B cell (primary cell): ENCODE measurements around the gene ATCAY. TPM values are rescaled to one million over a fixed set of nuclear protein-coding genes. Genes with fewer than 3 reads are reported as not detected.

Experiments used
- ATAC-seq: fragments of 200-7000 bp; cut with Tn5 transposase; one replicate; pipeline ENCODE4 v1.10.0; 2021; ENCODE audit warnings: low read depth, mild to moderate bottlenecking, moderate number of reproducible peaks, moderate library complexity
- CTCF ChIA-PET: fragments of 350-600 bp; sonication (Branson Sonifier 250); formaldehyde crosslinking; loops from one replicate; lab custom pipeline; 2021; ENCODE audit warnings: antibody characterized with exemption, inconsistent platforms; lab: Charles Lee
- POLR2A ChIA-PET: fragments of 350-600 bp; sonication (Branson Sonifier 250); formaldehyde crosslinking; loops from one replicate; lab custom pipeline; 2021; ENCODE audit warnings: antibody characterized with exemption; lab: Charles Lee
- DNase-seq: peaks from one replicate; pipeline ENCODE4 v3.0.0; 2013
- H2AFZ ChIP-seq: 2 replicates; pipeline ENCODE4 v1.6.1; 2012; ENCODE audit warnings: mild to moderate bottlenecking, low read depth, low read length; ENCODE audit not compliant: insufficient read depth, poor library complexity, severe bottlenecking
- H3K27ac ChIP-seq, 2 donors: 1 replicate in 1 of 2; 2 replicates in 1 of 2; pipeline ENCODE4 v1.5.1; 2012 to 2013; ENCODE audit warnings: low read length in 2 of 2, mild to moderate bottlenecking in 2 of 2, moderate library complexity in 1 of 2
- H3K27me3 ChIP-seq, 4 experiments: fragments of 200-600 bp in 1 of 4; sonication (generic) in 1 of 4; replicated peaks in 1 of 4; 1 replicate in 2 of 4; 2 replicates in 2 of 4; pipeline versions ENCODE4 v1.6.1 to v1.7.0; 2013 to 2016; ENCODE audit warnings: low read length in 3 of 4, mild to moderate bottlenecking in 2 of 4, mixed read lengths in 1 of 4, moderate library complexity in 1 of 4; ENCODE audit not compliant: insufficient read depth in 4 of 4, control insufficient read depth in 3 of 4; ENCODE audit errors: control extremely low read depth in 1 of 4
- H3K36me3 ChIP-seq, 2 experiments: replicated peaks in 1 of 2; 1 replicate in 1 of 2; 2 replicates in 1 of 2; pipeline versions ENCODE4 v1.6.1 to v1.7.1; 2013; ENCODE audit warnings: low read length in 1 of 2; ENCODE audit not compliant: insufficient read depth in 2 of 2, control insufficient read depth in 1 of 2; ENCODE audit errors: control extremely low read depth in 1 of 2, extremely low read depth in 1 of 2
- H3K4me1 ChIP-seq, 2 donors: fragments of 200-600 bp in 1 of 2; sonication (generic) in 1 of 2; 1 replicate in 1 of 2; 2 replicates in 1 of 2; pipeline versions ENCODE4 v1.5.1 to v1.6.1; 2013 to 2017; ENCODE audit warnings: low read length in 2 of 2; ENCODE audit not compliant: control insufficient read depth in 2 of 2, insufficient read depth in 2 of 2
- H3K4me2 ChIP-seq: replicated peaks from 2 replicates; pipeline ENCODE3; 2012; ENCODE audit warnings: mild to moderate bottlenecking, low read depth, low read length; ENCODE audit not compliant: poor library complexity, severe bottlenecking
- H3K4me3 ChIP-seq, 5 experiments: fragments of 200-600 bp in 1 of 5; sonication (generic) in 1 of 5; 1 replicate in 3 of 5; 2 replicates in 2 of 5; pipeline versions ENCODE4 v1.5.1 to v1.7.0; 2011 to 2016; ENCODE audit warnings: low read length in 4 of 5, mild to moderate bottlenecking in 4 of 5, low read depth in 2 of 5, control low read depth in 1 of 5, moderate library complexity in 1 of 5; ENCODE audit not compliant: insufficient read depth in 1 of 5; ENCODE audit errors: control extremely low read depth in 1 of 5, extremely low read depth in 1 of 5
- H3K79me2 ChIP-seq: fragments of 200-600 bp; sonication (generic); one replicate; pipeline ENCODE4 v1.6.0; 2016; ENCODE audit warnings: low read length; ENCODE audit not compliant: control insufficient read depth, insufficient read depth
- H3K9ac ChIP-seq: fragments of 200-600 bp; sonication (generic); 2 replicates; pipeline ENCODE4 v1.6.1; 2017; ENCODE audit warnings: mild to moderate bottlenecking, low read length, moderate library complexity
- H3K9me3 ChIP-seq, 3 donors: one replicate each; pipeline versions ENCODE4 v1.6.1 to v1.7.1; 2013; ENCODE audit warnings: low read length in 2 of 3; ENCODE audit not compliant: control insufficient read depth in 2 of 3, insufficient read depth in 1 of 3; ENCODE audit errors: control extremely low read depth in 1 of 3
- H4K20me1 ChIP-seq: 2 replicates; pipeline ENCODE4 v1.6.0; 2012; ENCODE audit warnings: mild to moderate bottlenecking, low read length; ENCODE audit not compliant: insufficient read depth, control insufficient read depth, poor library complexity, severe bottlenecking
- H3K27ac Mint-ChIP-seq: one replicate; pipeline ENCODE4 v1.8.0; 2021; ENCODE audit warnings: mixed read lengths
- H3K27me3 Mint-ChIP-seq: one replicate; pipeline ENCODE4 v1.8.0; 2021; ENCODE audit warnings: mixed read lengths
- H3K4me1 Mint-ChIP-seq: one replicate; pipeline ENCODE4 v1.8.0; 2021; ENCODE audit warnings: mixed read lengths
- H3K4me3 Mint-ChIP-seq: one replicate; pipeline ENCODE4 v1.8.0; 2021; ENCODE audit warnings: mixed read lengths
- H3K9me3 Mint-ChIP-seq: one replicate; pipeline ENCODE4 v1.8.0; 2022; ENCODE audit warnings: mixed read lengths; ENCODE audit not compliant: insufficient read depth
- CTCF ChIP-seq: fragments of 200-600 bp; IDR thresholded peaks from one replicate; pipeline ENCODE4 v1.8.0; 2022; ENCODE audit warnings: antibody characterized with exemption, mild to moderate bottlenecking
- EZH2 ChIP-seq: IDR thresholded peaks from 2 replicates; pipeline ENCODE4 v1.6.1; 2012; ENCODE audit warnings: borderline replicate concordance, low read depth, mild to moderate bottlenecking, moderate library complexity, low read length; ENCODE audit not compliant: insufficient read depth, poor library complexity, severe bottlenecking
- WGBS: methylation state at CpG from one replicate; pipeline ENCODE4 v1.1.5; 2013; ENCODE audit warnings: missing lambda C conversion rate; ENCODE audit not compliant: insufficient coverage; 5-methylcytosine and 5-hydroxymethylcytosine counted together
- intact Hi-C: fragments of 100-400 bp; cut with micrococcal nuclease; formaldehyde crosslinking; loops from one replicate; pipeline ENCODE4 v1.10.0; 2022
- polyA plus RNA-seq: library from polyadenylated mRNA; depleted of rRNA; stranded (reverse); fragments of >200 nt; gene quantifications from 2 replicates; pipeline ENCODE4 v1.2.3, GENCODE V29; 2012
- total RNA-seq, 2 donors: library from RNA; stranded (reverse); fragments of 120-200 nt in 1 of 2; gene quantifications; 1 replicate in 1 of 2; 2 replicates in 1 of 2; pipeline versions ENCODE4 v1.2.3 to v1.2.4, GENCODE V29; 2013 to 2022

Gene ATCAY
- total and polyA plus RNA-seq, 2 donors (not counting 1 experiment from before 2014, with no cell fraction given), result not detected

- Histone ChIP-seq H3K27ac (peak overlapping the region in 1 of 2 donors; percentile 85), H4K20me1 (peaks cover 45% of the 10 kb centered on the region), H3K9me3 (no peaks in the 10 kb centered on the region), H3K79me2 (peaks cover 42% of the 10 kb centered on the region), H3K9ac (peak overlapping the region; percentile 96), H3K4me1 (peaks cover 14 to 18% of the 10 kb centered on the region in 2 donors), H3K36me3 (peaks cover 2 to 15% of the 10 kb centered on the region in 2 experiments), H2AFZ (no peak overlapping the region), H3K4me3 (peak overlapping the region; percentile 41 to 93 (median 80)), H3K4me2 (peak overlapping the region; percentile 99), H3K27me3 (no peaks in the 10 kb centered on the region)
- Mint-ChIP-seq H3K27ac (peak overlapping the region; percentile 77), H3K4me3 (peak overlapping the region; percentile 94), H3K4me1 (peaks cover 25% of the 10 kb centered on the region), H3K27me3 (no peaks in the 10 kb centered on the region), H3K9me3 (no peaks in the 10 kb centered on the region)
- ChIA-PET POLR2A (no interaction called here), CTCF (interaction anchor here (0.5 to 1.8 kb wide), 6 partner anchors 15 to 1257 kb away, joined by 3 to 6 read pairs (median 3); partner anchors contain the start of gene EEF2)
- ATAC-seq, result no peak
- TF ChIP-seq EZH2 (no peak), CTCF (no peak)
- intact Hi-C loops, result loop anchor here (2.0 kb wide), 2 partner anchors 15 to 213 kb away; partner anchors contain the start of genes ANKRD24, EEF2 and SIRT6
- WGBS, result 76% methylated on average over 18 of the region's 23 CpGs
- DNase-seq, result no peak
Observed at GRCh38 chr19:3969435-3970312, 89.2 kb downstream of the ATCAY start.
